Neural progenitor cell (in vitro differentiated cells): ENCODE data around the gene PNMA6E. TPM values are rescaled to one million over a fixed set of nuclear protein-coding genes. Genes with fewer than 3 reads are reported as not detected.

Experiments
- DNase-seq: peaks from one replicate; pipeline ENCODE4 v3.0.0-alpha.2; 2016; ENCODE audit warnings: low spot score
- H2AFZ ChIP-seq: fragments of 200-600 bp; sonication (generic); replicated peaks from 2 replicates; pipeline ENCODE4 v1.6.1; 2016; ENCODE audit warnings: antibody characterized with exemption
- H3F3A ChIP-seq: fragments of 200-600 bp; sonication (generic); 2 replicates; pipeline ENCODE4 v1.6.1; 2016; ENCODE audit warnings: antibody characterized with exemption, low read depth
- H3K27ac ChIP-seq: fragments of 200-600 bp; sonication (generic); 2 replicates; pipeline ENCODE4 v1.5.1; 2016; ENCODE audit warnings: mild to moderate bottlenecking
- H3K27me3 ChIP-seq: fragments of 200-600 bp; sonication (generic); 2 replicates; pipeline ENCODE4 v1.6.1; 2016; ENCODE audit warnings: mild to moderate bottlenecking, moderate library complexity
- H3K36me3 ChIP-seq: fragments of 200-600 bp; sonication (generic); 2 replicates; pipeline ENCODE4 v1.5.1; 2016
- H3K4me1 ChIP-seq: fragments of 200-600 bp; sonication (generic); 2 replicates; pipeline ENCODE4 v1.6.1; 2016; ENCODE audit warnings: mixed run types
- H3K4me2 ChIP-seq: fragments of 200-600 bp; sonication (generic); 2 replicates; pipeline ENCODE4 v1.6.1; 2016
- H3K4me3 ChIP-seq: fragments of 200-600 bp; sonication (generic); 2 replicates; pipeline ENCODE4 v1.5.1; 2016
- H3K79me2 ChIP-seq: fragments of 200-600 bp; sonication (generic); 2 replicates; pipeline ENCODE4 v1.6.1; 2016; ENCODE audit warnings: low read depth
- H3K9ac ChIP-seq: fragments of 200-600 bp; sonication (generic); 2 replicates; pipeline ENCODE4 v1.6.1; 2016
- H3K9me3 ChIP-seq: fragments of 200-600 bp; sonication (generic); 2 replicates; pipeline ENCODE4 v1.5.1; 2016; ENCODE audit warnings: low read depth
- H4K20me1 ChIP-seq: fragments of 200-600 bp; sonication (generic); 2 replicates; pipeline ENCODE4 v1.6.1; 2016; ENCODE audit warnings: low read depth
- H3K27ac Mint-ChIP-seq: 3 replicates; pipeline ENCODE4 v1.8.0; 2021; ENCODE audit warnings: mixed read lengths
- H3K27me3 Mint-ChIP-seq: 2 replicates; pipeline ENCODE4 v1.8.0; 2022; ENCODE audit warnings: low read depth, mild to moderate bottlenecking, inconsistent platforms, moderate library complexity, mixed read lengths; ENCODE audit not compliant: insufficient read depth
- H3K36me3 Mint-ChIP-seq: 3 replicates; pipeline ENCODE4 v1.8.0; 2021; ENCODE audit warnings: mixed read lengths
- H3K4me1 Mint-ChIP-seq: 3 replicates; pipeline ENCODE4 v1.8.0; 2021; ENCODE audit warnings: mixed read lengths
- H3K4me3 Mint-ChIP-seq: 3 replicates; pipeline ENCODE4 v1.8.0; 2021; ENCODE audit warnings: mild to moderate bottlenecking, moderate library complexity, mixed read lengths
- H3K9me3 Mint-ChIP-seq: 3 replicates; pipeline ENCODE4 v1.8.0; 2020; ENCODE audit warnings: mixed read lengths
- CTCF ChIP-seq: fragments of 200-600 bp; sonication (generic); IDR thresholded peaks from 2 replicates; pipeline ENCODE4 v1.5.1; 2017; ENCODE audit warnings: antibody characterized with exemption, mild to moderate bottlenecking
- EZH2 ChIP-seq: fragments of 200-600 bp; sonication (generic); IDR thresholded peaks from 2 replicates; pipeline ENCODE4 v1.6.1; 2017; ENCODE audit warnings: antibody characterized with exemption, mild to moderate bottlenecking, moderate library complexity
- EZH2phosphoT487 ChIP-seq: fragments of 200-600 bp; sonication (generic); IDR thresholded peaks from 2 replicates; pipeline ENCODE4 v1.6.1; 2017; ENCODE audit warnings: antibody characterized with exemption
- small RNA-seq: library from RNA; depleted of rRNA; stranded (forward); fragments of <200 nt; gene quantifications from one replicate; pipeline ENCODE3, GENCODE V24; 2015
- total RNA-seq: library from RNA; depleted of rRNA; stranded (reverse); fragments of >200 nt; gene quantifications from 2 replicates; pipeline ENCODE4 v1.2.3, GENCODE V29; 2015; ENCODE audit warnings: low replicate concordance

Gene PNMA6E
- total RNA-seq, 1 donor from 2014 or later, result not detected

GRCh38 chrX:153348421-153348820 is 52.7 kb downstream of the PNMA6E start:
- peaks cover 27% of the 10 kb centered on the region for H3K36me3 Mint-ChIP-seq
- TF ChIP-seq EZH2, result no peak
- no peak for TF ChIP-seq EZH2phosphoT487
- TF ChIP-seq CTCF, result no peak
- no peaks in the 10 kb centered on the region for H4K20me1 ChIP-seq
- H3K27me3 Mint-ChIP-seq, result peaks cover 2% of the 10 kb centered on the region
- no peak for DNase-seq
- no peaks in the 10 kb centered on the region for H3K4me1 Mint-ChIP-seq
- no peaks in the 10 kb centered on the region for H3K79me2 ChIP-seq
- no peak overlapping the region for H3K4me3 ChIP-seq
- no peak overlapping the region for H3K27ac ChIP-seq
- no peak overlapping the region for H3K9ac ChIP-seq
- H3K27ac Mint-ChIP-seq, result no peak overlapping the region
- no peaks in the 10 kb centered on the region for H3K27me3 ChIP-seq
- no peak overlapping the region for H3K4me3 Mint-ChIP-seq
- H3K9me3 ChIP-seq, result no peaks in the 10 kb centered on the region
- H3K4me1 ChIP-seq, result no peaks in the 10 kb centered on the region
- no peaks in the 10 kb centered on the region for H3F3A ChIP-seq
- H3K4me2 ChIP-seq, result no peak overlapping the region
- H3K9me3 Mint-ChIP-seq, result peaks cover 24% of the 10 kb centered on the region
- H2AFZ ChIP-seq, result no peak overlapping the region
- no peaks in the 10 kb centered on the region for H3K36me3 ChIP-seq

- Mint-ChIP-seq H3K4me3 (no peak overlapping the region), H3K36me3 (peaks cover 27% of the 10 kb centered on the region), H3K27me3 (peaks cover 2% of the 10 kb centered on the region), H3K9me3 (peaks cover 24% of the 10 kb centered on the region), H3K4me1 (no peaks in the 10 kb centered on the region), H3K27ac (no peak overlapping the region)
- Histone ChIP-seq H2AFZ (no peak overlapping the region), H3K27me3 (no peaks in the 10 kb centered on the region), H3K79me2 (no peaks in the 10 kb centered on the region), H3K4me3 (no peak overlapping the region), H3K36me3 (no peaks in the 10 kb centered on the region), H3K9ac (no peak overlapping the region), H3K9me3 (no peaks in the 10 kb centered on the region), H3K27ac (no peak overlapping the region), H4K20me1 (no peaks in the 10 kb centered on the region), H3K4me2 (no peak overlapping the region), H3K4me1 (no peaks in the 10 kb centered on the region), H3F3A (no peaks in the 10 kb centered on the region)
- no peak for DNase-seq
- TF ChIP-seq CTCF (no peak), EZH2 (no peak), EZH2phosphoT487 (no peak)
Observed at GRCh38 chrX:153347530-153347929, 53.6 kb downstream of the PNMA6E start.

Small RNA genes lying within 50 kb of the gene (small RNA-seq; reads per million reads assigned to genes)
- gene AC152007.1 (not detected), gene RN7SL667P (not detected)

Other genes starting within 250 kb of the PNMA6E start
- gene MAGEA1, start 222.1 kb downstream of the PNMA6E start, total RNA-seq, result not detected in 2 replicates
- gene PNMA6F, start 79.6 kb downstream of the PNMA6E start, total RNA-seq, result 0.22 TPM in 1 of 2 replicates, not detected in the other
- gene ZNF275, start 67.2 kb downstream of the PNMA6E start, total RNA-seq, result 7.5 and 8.2 TPM in 2 replicates
- 0.22 TPM in 1 of 2 replicates, not detected in the other for gene ZFP92, start 10.1 kb upstream of the PNMA6E start, total RNA-seq
- 0.96 TPM in 1 of 2 replicates, not detected in the other for gene TREX2, start 44.7 kb upstream of the PNMA6E start, total RNA-seq
- gene HAUS7, start 69.2 kb upstream of the PNMA6E start, total RNA-seq, result 13.1 and 25.9 TPM in 2 replicates
- gene BGN, start 93.6 kb upstream of the PNMA6E start, total RNA-seq, result 0.37 TPM in 1 of 2 replicates, not detected in the other
- gene ATP2B3, start 116.3 kb upstream of the PNMA6E start, total RNA-seq, result 0.59 TPM in 1 of 2 replicates, not detected in the other
- gene CCNQ, start 197.8 kb upstream of the PNMA6E start, total RNA-seq, result 15.2 and 22.2 TPM in 2 replicates
- gene DUSP9, start 245.9 kb upstream of the PNMA6E start, total RNA-seq, result 0.21 and 2.0 TPM in 2 replicates